HG02870 (cell line): ENCODE results near the gene GPR15LG.
"Not testable (repeated sequence)": the region's sequence is repeated elsewhere in the genome, so short reads cannot be mapped to it uniquely, and the experiment has no call there.

Experiments used
- ATAC-seq: cut with Tn5 transposase; IDR thresholded peaks from one replicate; pipeline ENCODE4 v1.9.1; 2021; ENCODE audit warnings: mild to moderate bottlenecking, moderate library complexity; ENCODE audit not compliant: unreplicated experiment

Gene GPR15LG

DNA sequence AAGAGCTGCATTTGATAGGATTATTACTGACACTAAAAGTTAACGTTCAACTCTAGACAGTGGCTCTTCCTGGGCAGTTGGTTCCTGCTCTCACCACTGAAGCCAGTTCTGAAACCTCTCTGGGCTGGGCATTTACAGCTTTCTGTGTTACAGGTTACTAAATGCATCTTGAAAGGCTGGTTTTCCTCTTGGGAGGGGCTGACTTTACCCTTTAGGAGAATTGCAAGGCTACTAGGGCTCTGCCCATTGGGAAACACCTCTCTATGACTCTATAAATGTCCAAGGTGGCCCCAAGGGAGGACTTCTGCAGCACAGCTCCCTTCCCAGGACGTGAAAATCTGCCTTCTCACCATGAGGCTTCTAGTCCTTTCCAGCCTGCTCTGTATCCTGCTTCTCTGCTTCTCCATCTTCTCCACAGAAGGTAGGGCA is at the start of gene GPR15LG:
GPR15LG (plus strand) TSS at position 301 of the 429 bp plus-strand sequence; CDS start at position 352, 51 bp downstream.
- no peak for ATAC-seq

DNA sequence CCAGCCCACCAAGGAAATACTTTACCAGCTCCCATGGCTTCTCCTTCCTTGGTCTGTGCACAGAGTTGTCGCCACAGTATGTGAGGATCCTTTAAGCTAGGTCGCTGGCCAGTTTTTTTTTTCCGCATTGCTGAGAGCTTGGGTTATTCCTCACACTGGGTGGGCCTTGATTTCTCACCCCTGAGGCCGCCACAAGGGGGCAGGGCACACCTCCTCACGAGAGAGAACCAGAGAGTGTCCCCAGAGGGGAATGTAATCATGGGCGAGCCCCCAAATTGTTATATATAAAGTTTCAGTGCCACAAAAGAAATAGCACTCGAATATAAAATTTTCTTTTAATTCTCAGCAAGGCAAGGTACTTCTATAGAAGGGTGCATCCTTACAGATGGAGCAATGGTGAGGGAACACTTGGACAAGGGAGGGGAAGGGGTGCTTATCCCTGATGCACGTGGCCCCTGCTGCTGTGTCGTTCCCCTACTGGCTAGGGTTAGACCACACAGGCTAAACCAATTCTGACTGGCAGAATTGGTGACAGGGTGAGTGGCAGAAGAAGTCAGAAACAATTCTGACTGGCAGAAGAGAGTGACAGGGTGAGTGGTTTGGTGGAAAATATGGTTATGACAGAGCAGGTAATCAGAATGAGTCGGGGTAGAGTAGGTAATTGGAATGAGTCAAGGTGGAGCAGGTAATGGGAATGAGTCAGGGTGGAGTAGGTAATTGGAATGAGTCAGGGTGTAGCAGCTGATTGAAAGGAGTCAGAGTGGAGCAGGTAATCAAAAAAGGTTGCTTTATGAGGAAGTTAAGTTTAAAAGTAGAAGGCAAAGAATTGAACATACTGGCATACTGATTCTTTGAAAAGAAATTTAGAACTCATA is 47.5 kb upstream of the GPR15LG start:
- ATAC-seq = not testable (repeated sequence)

DNA sequence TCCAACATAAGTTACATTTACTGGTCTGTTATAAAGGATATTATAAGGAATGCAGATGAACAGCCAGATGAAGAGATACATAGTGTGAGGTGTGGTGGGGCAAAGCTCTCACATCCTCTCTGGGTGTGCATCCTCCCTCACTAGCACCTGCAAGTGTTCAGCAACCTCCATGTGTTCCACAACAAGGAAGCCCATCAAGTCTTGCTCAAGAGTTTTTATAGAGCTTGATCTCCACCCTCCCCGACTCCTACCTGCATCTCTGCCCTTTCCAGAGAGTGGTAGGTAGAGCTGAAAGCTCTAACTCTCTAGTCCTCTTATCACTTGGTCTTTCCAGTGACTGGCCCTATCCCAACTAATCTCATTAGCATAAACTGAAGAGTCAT is 46.8 kb upstream of the GPR15LG start:
- no peak for ATAC-seq

DNA sequence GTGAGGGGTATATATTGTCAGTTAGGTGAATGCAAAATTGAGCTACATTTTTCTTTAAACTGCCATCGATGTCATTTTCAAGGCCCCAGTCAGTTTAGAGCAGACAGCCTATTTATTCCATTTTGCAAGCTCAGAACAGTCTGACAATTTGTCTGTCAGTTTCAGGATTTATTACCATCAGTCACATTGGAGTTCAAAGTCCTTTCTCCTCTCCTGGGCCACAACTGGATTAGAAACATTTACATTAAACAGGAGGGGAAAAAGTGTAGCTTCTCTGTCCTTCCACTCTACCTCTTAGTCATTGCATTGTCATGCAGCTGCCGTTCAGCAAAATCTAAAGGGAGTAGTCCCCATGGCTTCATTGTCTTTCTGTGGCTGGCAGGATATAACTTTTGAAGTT is 37.8 kb upstream of the GPR15LG start:
- ATAC-seq = no peak

DNA sequence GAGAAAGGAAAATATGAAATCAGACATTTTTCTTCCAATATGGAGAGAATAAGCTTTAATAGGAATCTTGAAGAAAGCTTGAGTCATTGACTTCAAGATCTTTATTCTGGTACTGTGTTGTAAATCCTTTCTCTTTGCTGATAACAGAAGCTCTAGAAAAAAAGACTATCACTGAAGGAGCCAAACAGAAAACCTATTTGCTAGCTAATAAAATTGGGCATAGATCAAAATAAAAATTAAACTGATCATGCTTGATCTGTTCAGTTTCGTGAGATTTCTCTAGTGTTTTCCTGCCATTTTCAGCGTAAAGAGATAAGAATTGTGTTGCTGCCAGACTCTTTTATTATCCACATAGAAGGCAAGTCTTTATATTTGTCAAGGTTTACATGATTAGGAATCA is 35.8 kb upstream of the GPR15LG start:
- ATAC-seq = no peak

DNA sequence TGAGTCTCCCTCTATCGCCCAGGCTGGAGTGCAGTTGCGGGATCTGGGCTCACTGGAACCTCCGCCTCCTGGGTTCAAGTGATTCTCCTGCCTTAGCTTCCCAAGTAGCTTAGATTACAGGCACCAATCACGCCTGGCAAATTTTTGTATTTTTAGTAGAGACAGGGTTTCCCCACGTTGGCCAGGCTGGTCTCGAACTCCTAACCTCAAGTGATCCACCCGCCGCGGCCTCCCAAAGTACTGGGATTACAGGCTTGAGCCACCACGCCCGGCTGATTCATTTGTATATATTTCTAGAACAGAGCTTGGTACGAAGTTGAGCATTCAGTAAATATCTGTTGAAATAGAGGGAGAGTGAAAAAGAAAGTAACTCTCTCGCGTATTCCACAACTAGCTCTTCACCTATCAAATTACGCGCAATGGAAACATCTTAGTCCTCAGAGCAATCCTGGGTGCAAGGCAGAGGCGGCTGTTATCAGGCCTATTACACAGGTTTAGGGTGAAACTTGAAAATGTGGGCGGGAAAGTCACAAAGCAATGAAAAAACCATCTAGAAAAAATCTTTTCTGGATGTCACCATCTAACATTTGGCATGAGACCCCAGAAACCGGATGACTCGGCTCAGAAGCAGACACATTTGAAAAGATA is 35.0 kb upstream of the GPR15LG start:
- peak; percentile 1 for ATAC-seq

DNA sequence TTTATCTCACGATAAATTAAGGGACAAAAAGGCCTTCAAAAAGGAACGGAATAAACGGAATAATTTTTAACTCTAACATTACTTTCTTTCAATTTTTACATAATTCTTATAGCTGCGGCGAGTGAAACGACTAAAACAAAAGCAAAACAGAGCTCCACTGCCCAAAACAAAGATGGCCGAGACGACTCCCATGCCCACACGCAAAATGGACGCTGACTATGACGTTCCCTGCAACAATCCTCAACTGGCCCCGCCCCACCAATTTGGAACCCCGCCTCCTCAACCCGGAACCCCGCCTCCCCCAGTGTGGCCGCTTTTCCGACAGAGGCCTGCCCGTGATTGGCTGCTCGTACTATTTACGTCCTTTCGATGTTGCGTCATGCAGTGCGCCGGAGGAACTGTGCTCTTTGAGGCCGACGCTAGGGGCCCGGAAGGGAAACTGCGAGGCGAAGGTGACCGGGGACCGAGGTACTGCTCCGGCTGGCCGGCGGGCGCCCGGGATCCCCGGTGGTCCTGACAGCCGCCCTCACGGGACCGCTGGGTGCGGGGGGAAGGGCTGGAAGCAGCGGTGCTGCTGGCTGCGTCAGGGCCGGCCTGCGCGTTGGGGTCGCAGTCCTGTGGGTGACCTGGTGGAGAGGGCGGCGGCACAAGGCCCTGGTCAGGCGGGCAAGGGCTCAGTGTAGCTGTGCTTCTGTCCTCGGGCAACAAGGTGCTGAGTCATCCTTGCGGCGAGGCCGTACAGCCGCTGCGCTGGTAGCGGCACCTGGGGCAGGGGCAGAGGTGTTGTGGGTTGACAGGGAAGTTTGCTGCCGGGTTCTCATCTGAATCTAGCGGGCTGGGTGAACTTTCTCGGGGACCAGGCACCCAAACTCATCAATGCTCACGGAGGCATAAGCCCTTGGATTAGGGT is 34.2 kb upstream of the GPR15LG start, which contains the start of gene GHITM:
GHITM (plus strand) TSS at position 384 of the 910 bp plus-strand sequence. CDS start 1,992 bp downstream, outside the sequence.
- ATAC-seq = peak; percentile 98

DNA sequence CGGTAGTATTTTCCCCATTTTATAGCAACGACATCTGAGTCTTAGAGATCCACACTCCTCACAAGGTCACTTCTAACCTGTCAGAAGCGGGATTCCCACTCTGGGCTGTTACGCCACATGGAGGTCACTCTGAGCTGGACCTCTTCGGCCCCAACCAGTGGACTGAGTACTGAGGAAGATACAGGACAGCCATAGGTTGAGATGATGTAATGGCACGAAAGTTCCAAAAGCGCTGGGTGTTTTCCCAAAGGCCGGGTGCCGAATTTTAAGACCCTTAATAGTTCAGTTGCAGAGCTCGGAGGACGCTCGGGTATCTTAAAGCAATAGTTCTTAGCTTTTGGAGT is 33.6 kb upstream of the GPR15LG start:
- ATAC-seq = no peak

DNA sequence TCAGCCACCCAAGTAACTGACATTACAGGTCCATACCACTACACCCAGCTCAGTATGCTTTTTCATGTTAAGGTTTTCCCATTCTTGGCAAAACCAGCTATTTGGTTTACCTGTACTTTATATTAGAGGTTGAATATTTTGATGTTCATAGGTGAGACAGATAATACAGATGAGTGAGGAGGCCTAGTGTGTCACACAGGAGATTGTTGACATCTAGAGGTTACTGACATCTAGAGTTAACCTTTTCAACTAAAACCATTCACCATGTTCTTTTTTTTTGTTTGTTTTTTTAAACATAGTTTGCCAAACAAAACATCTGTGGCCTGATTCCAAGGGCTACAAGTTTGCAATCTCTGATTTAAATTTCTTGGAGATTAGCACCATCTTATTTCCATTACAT is 26.3 kb upstream of the GPR15LG start:
- ATAC-seq = no peak

DNA sequence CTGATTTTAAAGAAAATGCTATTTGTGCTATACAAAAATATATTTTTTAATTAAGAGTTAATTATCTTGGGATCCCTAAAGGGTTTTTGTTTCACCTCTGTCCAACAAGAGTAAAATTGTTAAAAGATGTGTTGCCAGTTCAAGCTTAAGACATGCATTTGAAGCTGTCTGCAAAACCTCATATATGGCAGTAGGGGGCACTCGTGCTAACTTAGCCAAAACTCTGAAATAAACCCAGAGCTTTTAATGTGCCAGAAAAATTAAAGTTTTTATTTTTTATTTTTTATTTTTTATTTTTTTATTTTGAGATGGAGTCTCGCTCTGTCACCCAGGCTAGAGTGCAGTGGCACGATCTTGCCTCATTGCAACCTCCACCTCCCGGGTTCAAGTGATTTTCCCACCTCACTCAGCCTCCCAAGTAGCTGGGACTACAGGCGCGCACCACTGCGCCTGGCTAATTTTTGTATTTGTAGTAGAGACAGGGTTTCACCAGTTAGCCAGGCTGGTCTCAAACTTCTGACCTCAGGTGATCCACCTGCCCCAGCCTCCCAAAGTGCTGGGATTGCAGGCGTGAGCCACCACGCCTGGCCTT is 25.5 kb upstream of the GPR15LG start:
- peak; percentile 66 for ATAC-seq

DNA sequence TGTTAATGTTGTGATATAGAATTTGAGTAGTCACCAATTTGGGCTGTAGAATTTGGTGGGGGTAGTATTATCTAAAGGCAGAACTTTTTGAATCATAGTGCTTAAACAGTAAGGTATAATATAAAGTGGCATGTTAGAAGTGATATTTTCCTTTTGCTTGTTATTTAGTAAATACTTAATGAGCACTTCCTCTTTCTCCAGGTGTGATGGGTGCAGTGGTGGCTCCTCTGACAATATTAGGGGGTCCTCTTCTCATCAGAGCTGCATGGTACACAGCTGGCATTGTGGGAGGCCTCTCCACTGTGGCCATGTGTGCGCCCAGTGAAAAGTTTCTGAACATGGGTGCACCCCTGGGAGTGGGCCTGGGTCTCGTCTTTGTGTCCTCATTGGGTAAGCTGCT is 23.7 kb upstream of the GPR15LG start:
- ATAC-seq = no peak

DNA sequence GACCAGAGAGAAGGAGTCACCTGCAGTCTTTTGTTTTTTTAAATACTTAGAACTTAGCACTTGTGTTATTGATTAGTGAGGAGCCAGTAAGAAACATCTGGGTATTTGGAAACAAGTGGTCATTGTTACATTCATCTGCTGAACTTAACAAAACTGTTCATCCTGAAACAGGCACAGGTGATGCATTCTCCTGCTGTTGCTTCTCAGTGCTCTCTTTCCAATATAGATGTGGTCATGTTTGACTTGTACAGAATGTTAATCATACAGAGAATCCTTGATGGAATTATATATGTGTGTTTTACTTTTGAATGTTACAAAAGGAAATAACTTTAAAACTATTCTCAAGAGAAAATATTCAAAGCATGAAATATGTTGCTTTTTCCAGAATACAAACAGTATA is 20.8 kb upstream of the GPR15LG start:
- ATAC-seq = no peak

DNA sequence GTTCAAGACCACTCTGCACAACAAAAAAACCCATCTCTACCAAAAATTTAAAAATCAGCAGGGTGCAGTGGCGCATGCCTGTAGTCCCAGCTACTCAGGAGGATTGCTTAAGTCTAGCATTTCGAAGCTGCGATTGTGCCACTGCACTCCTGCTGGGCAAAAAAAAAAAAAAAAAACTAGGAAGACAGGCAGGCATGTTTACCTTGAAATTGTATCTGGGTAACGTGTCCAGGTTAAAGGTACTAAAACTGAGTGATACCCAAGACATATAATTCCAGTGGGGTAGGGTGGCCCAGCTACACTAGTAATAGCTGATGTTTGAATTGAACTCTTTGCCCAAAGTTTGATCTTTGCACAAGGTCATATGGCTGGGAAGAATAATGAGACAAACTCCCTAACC is 18.1 kb upstream of the GPR15LG start:
- ATAC-seq = no peak

DNA sequence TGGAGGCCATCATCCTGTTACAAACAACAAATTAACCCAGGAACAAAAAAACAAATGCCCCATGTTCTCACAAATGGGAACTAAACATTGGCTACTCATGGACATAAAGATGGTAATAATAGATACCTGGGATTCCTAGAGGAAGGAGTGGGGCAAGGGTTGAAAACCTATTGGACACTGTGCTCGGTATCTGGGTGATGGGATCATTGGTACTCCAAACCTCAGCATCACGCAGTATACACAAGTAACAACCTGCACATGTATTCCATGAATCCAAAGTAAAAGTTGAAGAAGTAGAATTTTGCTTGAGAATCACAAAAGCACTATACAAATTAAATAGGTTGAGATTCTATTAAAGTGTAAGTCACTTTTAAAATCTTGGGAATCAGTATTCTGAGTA is 17.6 kb upstream of the GPR15LG start:
- no peak for ATAC-seq

DNA sequence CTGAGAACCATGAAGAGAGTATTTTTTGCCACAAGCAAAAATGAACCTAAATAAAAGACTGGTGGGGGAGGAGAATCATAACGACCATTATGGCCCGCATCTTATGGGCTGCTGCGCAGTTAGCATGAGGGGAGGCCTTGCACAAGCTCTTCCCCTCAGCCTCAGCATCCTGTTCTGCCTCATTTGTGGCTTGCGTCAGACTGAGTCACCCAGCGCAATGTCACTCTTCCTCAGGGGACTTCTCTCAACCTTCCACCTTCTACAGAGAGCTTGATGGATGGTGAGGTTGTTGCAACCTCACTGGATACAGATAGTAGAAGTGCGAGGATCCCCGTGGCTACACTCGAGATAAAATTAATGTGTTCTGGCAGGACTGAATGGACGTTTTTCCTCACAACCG is 16.8 kb upstream of the GPR15LG start:
- peak; percentile 75 for ATAC-seq

DNA sequence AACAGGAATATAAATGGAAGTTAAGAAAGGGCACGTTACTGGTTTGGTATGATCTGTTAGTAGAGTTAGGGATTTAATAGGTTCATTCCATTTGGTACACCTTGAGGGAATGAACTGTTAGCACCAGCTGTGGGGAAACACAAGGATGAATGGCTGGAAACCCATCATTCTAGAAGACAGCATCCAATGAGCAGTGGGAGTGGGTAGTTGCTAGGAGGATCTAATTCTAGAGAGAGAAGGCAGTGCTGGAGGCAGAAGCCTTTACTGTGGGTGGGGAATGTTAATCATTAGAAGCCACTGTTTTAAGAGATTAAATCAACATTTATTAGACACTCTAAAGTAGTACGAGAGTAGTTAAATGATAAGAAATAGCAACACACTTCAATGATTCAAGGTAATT is 15.5 kb upstream of the GPR15LG start:
- no peak for ATAC-seq

DNA sequence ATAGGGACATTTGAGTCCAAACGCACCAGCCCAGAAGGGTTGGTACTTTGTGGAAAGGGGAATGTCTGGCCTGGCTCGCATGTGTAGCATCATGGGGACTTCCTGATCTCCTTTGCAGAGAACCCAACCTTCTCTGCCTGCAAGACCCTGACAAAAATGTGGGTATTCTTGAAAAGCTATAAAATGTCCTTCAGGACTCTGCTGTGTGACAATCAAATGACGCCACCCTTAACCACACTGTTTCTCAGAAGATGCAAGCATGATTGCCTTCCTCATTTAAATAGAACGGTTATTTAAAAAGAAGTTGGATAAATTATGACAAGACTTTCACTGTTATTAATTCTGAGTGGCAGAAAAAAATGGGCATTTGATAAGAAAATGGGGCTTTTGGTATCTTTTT is 15.1 kb upstream of the GPR15LG start:
- ATAC-seq = no peak

DNA sequence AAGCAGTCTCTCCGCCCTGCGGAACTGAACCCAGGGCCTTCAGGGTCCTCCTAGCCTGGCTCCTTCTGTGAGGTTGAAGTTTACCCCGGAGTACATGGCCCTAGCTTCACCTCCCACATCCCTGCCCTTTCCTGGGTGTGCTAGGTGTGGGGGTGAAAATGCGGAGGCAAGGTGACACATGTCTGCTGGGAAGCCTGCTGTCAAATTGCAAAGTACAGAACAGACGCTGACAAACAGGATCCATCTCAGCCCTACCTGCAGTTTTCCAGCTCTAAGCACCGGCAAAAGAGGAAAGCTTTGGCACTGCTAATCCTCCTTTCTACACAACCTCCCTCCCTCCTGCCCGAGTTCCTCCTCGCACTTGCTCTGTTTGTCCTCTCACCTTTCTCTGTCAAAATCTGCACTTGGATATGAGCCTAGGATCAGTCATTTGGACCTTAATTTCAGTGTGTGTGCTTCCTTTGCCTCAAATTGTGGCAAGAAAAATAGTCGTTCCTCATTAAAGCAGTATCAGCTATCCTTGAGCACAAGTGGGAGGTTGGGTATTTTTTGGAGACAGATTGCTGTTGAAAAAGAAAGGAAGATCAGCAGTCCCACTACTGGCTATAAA is 14.4 kb upstream of the GPR15LG start:
- no peak for ATAC-seq

DNA sequence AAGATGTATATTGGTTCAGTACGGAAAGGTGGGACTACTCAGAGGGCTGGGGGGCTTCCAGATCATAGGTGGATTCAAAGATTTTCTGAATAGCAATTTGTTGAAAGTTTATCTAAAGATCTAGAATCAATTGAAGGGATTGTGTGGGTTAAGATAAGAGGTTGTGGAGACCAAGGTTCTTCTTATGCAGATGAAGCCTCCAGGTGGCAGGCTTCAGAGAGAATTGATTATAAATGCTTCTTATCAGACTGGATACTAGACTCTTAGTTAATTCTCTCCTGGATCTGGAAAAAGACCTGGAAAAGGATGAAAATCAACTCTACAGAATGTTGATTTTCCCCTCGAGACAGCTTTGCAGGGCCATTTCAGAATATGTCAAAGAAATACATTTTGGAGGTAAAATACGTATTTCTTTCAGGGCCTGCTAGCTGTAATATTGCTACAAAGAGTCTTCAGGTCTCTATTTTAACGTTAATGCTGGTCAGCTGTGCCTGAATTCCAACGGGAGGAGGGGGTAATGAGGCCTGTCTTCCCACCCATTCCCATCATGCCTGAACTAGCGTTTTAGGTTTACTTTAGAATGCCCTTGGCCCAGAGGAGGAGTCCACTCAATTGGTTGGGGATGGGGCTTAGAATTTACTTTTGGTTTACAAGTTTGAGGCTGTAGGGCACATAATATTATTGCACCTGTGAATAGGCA is 12.8 kb upstream of the GPR15LG start:
- no peak for ATAC-seq

DNA sequence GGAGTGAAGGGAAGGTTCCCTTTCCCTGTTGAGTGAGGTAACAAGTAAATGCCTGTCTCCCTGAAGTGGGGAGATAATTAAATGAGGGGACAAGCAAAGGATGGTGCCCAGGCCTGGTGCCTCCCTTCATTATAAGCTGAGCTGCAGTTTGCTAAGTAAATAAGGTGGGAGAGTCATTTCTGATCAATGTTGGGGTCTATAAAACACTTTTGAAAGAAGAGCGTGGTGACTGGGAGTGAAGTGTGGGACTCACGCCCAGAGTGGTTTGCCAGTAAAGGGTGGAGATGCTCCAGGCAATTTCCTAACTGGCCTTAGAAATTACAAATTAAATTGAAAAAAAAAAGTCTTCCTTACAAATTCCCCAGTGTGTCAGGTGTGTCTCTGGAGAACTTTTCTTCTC is 9.6 kb upstream of the GPR15LG start:
- no peak for ATAC-seq
